Measurements from ENCODE around the gene KLK5.
"Not testable (repeated sequence)": the region's sequence is repeated elsewhere in the genome, so short reads cannot be mapped to it uniquely, and the experiment has no call there.

Gene KLK5

GRCh38 chr19:50921426-50922316, 31.2 kb downstream of the KLK5 start:
- no peak for DNase-seq (ENCODE audit: low read depth in 2 of 2)

GRCh38 chr19:50916069-50916468, 36.8 kb downstream of the KLK5 start:
- DNase-seq (ENCODE audit: low read depth in 2 of 2), result no peak

- DNase-seq (ENCODE audit: low read depth in 2 of 2), result no peak
Measured at GRCh38 chr19:50912727-50913716, 39.8 kb downstream of the KLK5 start.

GRCh38 chr19:50912102-50912599, 40.7 kb downstream of the KLK5 start:
- DNase-seq (ENCODE audit: low read depth in 2 of 2), result no peak

- no peak for DNase-seq (ENCODE audit: low read depth in 2 of 2)
Measured at GRCh38 chr19:50911206-50912101, 41.4 kb downstream of the KLK5 start, which contains the start of gene KLK4. TSS of gene KLK4 (minus strand) at chr19:50911395. CDS start at chr19:50910738, 657 bp downstream.

GRCh38 chr19:50910722-50911121, 42.1 kb downstream of the KLK5 start:
- no peak for DNase-seq (ENCODE audit: low read depth in 2 of 2)

GRCh38 chr19:50909240-50910070, 43.4 kb downstream of the KLK5 start:
- no peak for DNase-seq (ENCODE audit: low read depth in 2 of 2)

GRCh38 chr19:50908336-50908735, 44.5 kb downstream of the KLK5 start:
- DNase-seq (ENCODE audit: low read depth in 2 of 2), result no peak

- DNase-seq (ENCODE audit: low read depth in 2 of 2), result no peak
Measured at GRCh38 chr19:50906217-50906616, 46.6 kb downstream of the KLK5 start.

GRCh38 chr19:50902640-50903039, 50.2 kb downstream of the KLK5 start:
- DNase-seq (ENCODE audit: low read depth in 2 of 2), result no peak

- DNase-seq (ENCODE audit: low read depth in 2 of 2), result no peak
Measured at GRCh38 chr19:50899569-50899968, 53.3 kb downstream of the KLK5 start.

- no peak for DNase-seq (ENCODE audit: low read depth in 2 of 2)
Measured at GRCh38 chr19:50898018-50898417, 54.8 kb downstream of the KLK5 start.

- no peak for DNase-seq (ENCODE audit: low read depth in 2 of 2)
Measured at GRCh38 chr19:50897612-50898011, 55.2 kb downstream of the KLK5 start.

GRCh38 chr19:50897191-50897607, 55.6 kb downstream of the KLK5 start:
- no peak for DNase-seq (ENCODE audit: low read depth in 2 of 2)

- DNase-seq (ENCODE audit: low read depth in 2 of 2), result no peak
Measured at GRCh38 chr19:50896591-50897190, 56.1 kb downstream of the KLK5 start.

- DNase-seq (ENCODE audit: low read depth in 2 of 2), result not testable (repeated sequence)
Measured at GRCh38 chr19:50896089-50896590, 56.7 kb downstream of the KLK5 start.

GRCh38 chr19:50894478-50895356, 58.1 kb downstream of the KLK5 start:
- DNase-seq (ENCODE audit: low read depth in 2 of 2), result no peak

All from fibroblast of skin of left biceps (primary cell).